H9 (cell line): ENCODE data around the gene RAB17. TPM values are rescaled to one million over a fixed set of nuclear protein-coding genes. Genes with fewer than 3 reads are reported as not detected.

ENCODE experiments used
- DNase-seq: peaks from one replicate; pipeline ENCODE4 v3.0.0-alpha.2; 2017
- H2AFZ ChIP-seq: one replicate; pipeline ENCODE4 v1.6.1; 2013; ENCODE audit warnings: mild to moderate bottlenecking, low read length, control low read depth, moderate library complexity
- H2AK5ac ChIP-seq: 2 replicates; pipeline ENCODE4 v1.6.1; 2013; ENCODE audit warnings: low read length, control low read depth, mixed read lengths; ENCODE audit not compliant: insufficient read length
- H2BK120ac ChIP-seq: one replicate; pipeline ENCODE4 v1.6.1; 2013; ENCODE audit warnings: low read depth, mild to moderate bottlenecking, low read length, control low read depth, inconsistent platforms; ENCODE audit not compliant: poor library complexity, severe bottlenecking
- H2BK12ac ChIP-seq: 2 replicates; pipeline ENCODE4 v1.6.1; 2013; ENCODE audit warnings: low read length, control low read depth, mixed read lengths, low read depth; ENCODE audit not compliant: insufficient read length
- H2BK15ac ChIP-seq: 2 replicates; pipeline ENCODE4 v1.6.1; 2013; ENCODE audit warnings: low read depth, low read length, control low read depth
- H2BK20ac ChIP-seq: one replicate; pipeline ENCODE4 v1.6.1; 2013; ENCODE audit warnings: low read depth, mild to moderate bottlenecking, low read length, control low read depth, inconsistent platforms; ENCODE audit not compliant: poor library complexity, severe bottlenecking
- H2BK5ac ChIP-seq: 2 replicates; pipeline ENCODE4 v1.6.1; 2013; ENCODE audit warnings: low read length, control low read depth, mixed read lengths; ENCODE audit not compliant: insufficient read length
- H3K14ac ChIP-seq: 2 replicates; pipeline ENCODE4 v1.6.1; 2013; ENCODE audit warnings: low read length, control low read depth; ENCODE audit not compliant: insufficient read depth
- H3K18ac ChIP-seq: 2 replicates; pipeline ENCODE4 v1.6.1; 2013; ENCODE audit warnings: low read depth, mild to moderate bottlenecking, mixed read lengths, low read length, control low read depth; ENCODE audit not compliant: insufficient read length
- H3K23ac ChIP-seq: 2 replicates; pipeline ENCODE4 v1.6.1; 2013; ENCODE audit warnings: low read length, control low read depth, mixed read lengths, low read depth; ENCODE audit not compliant: insufficient read length
- H3K23me2 ChIP-seq: 2 replicates; pipeline ENCODE4 v1.6.1; 2013; ENCODE audit warnings: low read depth, mild to moderate bottlenecking, mixed read lengths, low read length, control low read depth; ENCODE audit not compliant: insufficient read length, poor library complexity, severe bottlenecking
- H3K27ac ChIP-seq: 2 replicates; pipeline ENCODE4 v1.5.1; 2013; ENCODE audit warnings: low read length, control low read depth, mixed read lengths, low read depth; ENCODE audit not compliant: insufficient read length
- H3K27me3 ChIP-seq: 2 replicates; pipeline ENCODE4 v1.6.1; 2013; ENCODE audit warnings: low read length, control low read depth, inconsistent platforms; ENCODE audit not compliant: insufficient read depth
- H3K4ac ChIP-seq: 2 replicates; pipeline ENCODE4 v1.6.1; 2013; ENCODE audit warnings: low read depth, mild to moderate bottlenecking, control low read depth, inconsistent platforms, low read length, moderate library complexity
- H3K4me1 ChIP-seq: 2 replicates; pipeline ENCODE4 v1.6.1; 2013; ENCODE audit warnings: low read length, control low read depth, inconsistent platforms; ENCODE audit not compliant: insufficient read depth
- H3K4me2 ChIP-seq: 2 replicates; pipeline ENCODE4 v1.6.1; 2013; ENCODE audit warnings: low read length, control low read depth, mixed read lengths; ENCODE audit not compliant: insufficient read length, insufficient read depth
- H3K56ac ChIP-seq: 2 replicates; pipeline ENCODE4 v1.6.1; 2013; ENCODE audit warnings: low read depth, mild to moderate bottlenecking, mixed read lengths, low read length, control low read depth; ENCODE audit not compliant: insufficient read length
- H3K79me1 ChIP-seq: 2 replicates; pipeline ENCODE4 v1.6.1; 2013; ENCODE audit warnings: low read depth, mild to moderate bottlenecking, moderate library complexity, low read length, control low read depth, inconsistent platforms; ENCODE audit not compliant: insufficient read depth, poor library complexity, severe bottlenecking
- H3K79me2 ChIP-seq: 2 replicates; pipeline ENCODE4 v1.6.1; 2013; ENCODE audit warnings: low read length, control low read depth, inconsistent platforms; ENCODE audit not compliant: insufficient read depth
- H3K9ac ChIP-seq: 2 replicates; pipeline ENCODE4 v1.6.1; 2013; ENCODE audit warnings: low read length, control low read depth, mixed read lengths; ENCODE audit not compliant: insufficient read length; ENCODE audit errors: extremely low read depth
- H3K9me3 ChIP-seq: one replicate; pipeline ENCODE4 v1.6.1; 2013; ENCODE audit warnings: low read depth, low read length, inconsistent platforms; ENCODE audit not compliant: control insufficient read depth
- H3T11ph ChIP-seq: one replicate; pipeline ENCODE4 v1.6.1; 2013; ENCODE audit warnings: mild to moderate bottlenecking, low read length, control low read depth, inconsistent platforms
- H4K20me1 ChIP-seq: one replicate; pipeline ENCODE4 v1.6.1; 2013; ENCODE audit not compliant: control insufficient read depth, insufficient read length, insufficient read depth
- H4K5ac ChIP-seq: 2 replicates; pipeline ENCODE4 v1.6.1; 2013; ENCODE audit warnings: low read depth, mild to moderate bottlenecking, mixed read lengths, low read length, control low read depth; ENCODE audit not compliant: insufficient read length
- H4K8ac ChIP-seq: replicated peaks from 2 replicates; pipeline ENCODE4 v1.6.1; 2013; ENCODE audit warnings: low read length, control low read depth, mixed read lengths, low read depth; ENCODE audit not compliant: insufficient read length
- H4K91ac ChIP-seq: 2 replicates; pipeline ENCODE4 v1.6.1; 2013; ENCODE audit warnings: low read depth, mild to moderate bottlenecking, moderate library complexity, mixed read lengths, low read length, control low read depth; ENCODE audit not compliant: insufficient read length
- H3K27ac Mint-ChIP-seq, 3 experiments: 2 replicates in 2 of 3; 3 replicates in 1 of 3; pipeline ENCODE4 v1.8.0; 2020 to 2021; ENCODE audit warnings: mixed read lengths in 3 of 3, mild to moderate bottlenecking in 1 of 3, moderate library complexity in 1 of 3
- H3K27me3 Mint-ChIP-seq: 2 replicates; pipeline ENCODE4 v1.8.0; 2021; ENCODE audit warnings: low read depth, mild to moderate bottlenecking, moderate library complexity, mixed read lengths
- H3K36me3 Mint-ChIP-seq, 3 experiments: 2 replicates in 2 of 3; 3 replicates in 1 of 3; pipeline ENCODE4 v1.8.0; 2020 to 2021; ENCODE audit warnings: low read depth in 3 of 3, mixed read lengths in 3 of 3; ENCODE audit not compliant: insufficient read depth in 1 of 3
- H3K4me1 Mint-ChIP-seq, 2 experiments: 2 replicates each; pipeline ENCODE4 v1.8.0; 2020; ENCODE audit warnings: mixed read lengths in 2 of 2
- H3K4me3 Mint-ChIP-seq, 2 experiments: 2 replicates in 1 of 2; 3 replicates in 1 of 2; pipeline ENCODE4 v1.8.0; 2020 to 2021; ENCODE audit warnings: mild to moderate bottlenecking in 2 of 2, mixed read lengths in 2 of 2, moderate library complexity in 1 of 2
- H3K9me3 Mint-ChIP-seq, 2 experiments: 2 replicates in 1 of 2; 3 replicates in 1 of 2; pipeline ENCODE4 v1.8.0; 2020; ENCODE audit warnings: mild to moderate bottlenecking in 2 of 2, mixed read lengths in 2 of 2, moderate library complexity in 1 of 2
- WGBS: extraction: QIAGEN DNeasy Blood & Tissue Kit; methylation state at CpG from one replicate; pipeline ENCODE4 v1.1.7; 2013; ENCODE audit warnings: missing lambda C conversion rate, low lambda C conversion rate, mixed read lengths; ENCODE audit not compliant: insufficient read length; ENCODE audit errors: extremely low coverage; 5-methylcytosine and 5-hydroxymethylcytosine counted together
- total RNA-seq: library from RNA; stranded (reverse); gene quantifications from 2 replicates; pipeline ENCODE4 v1.2.1, GENCODE V29; 2021
- TF ChIP-seq, protein P1 (sequence below): fragments of 200-600 bp; sonication (generic); conservative IDR thresholded peaks from 3 replicates; pipeline ENCODE4 v1.8.0; 2021; ENCODE audit warnings: antibody characterized with exemption, mild to moderate bottlenecking

RAB17 gene
- total RNA-seq, 1 experiment from 2014 or later, result 31.9 TPM

DNA sequence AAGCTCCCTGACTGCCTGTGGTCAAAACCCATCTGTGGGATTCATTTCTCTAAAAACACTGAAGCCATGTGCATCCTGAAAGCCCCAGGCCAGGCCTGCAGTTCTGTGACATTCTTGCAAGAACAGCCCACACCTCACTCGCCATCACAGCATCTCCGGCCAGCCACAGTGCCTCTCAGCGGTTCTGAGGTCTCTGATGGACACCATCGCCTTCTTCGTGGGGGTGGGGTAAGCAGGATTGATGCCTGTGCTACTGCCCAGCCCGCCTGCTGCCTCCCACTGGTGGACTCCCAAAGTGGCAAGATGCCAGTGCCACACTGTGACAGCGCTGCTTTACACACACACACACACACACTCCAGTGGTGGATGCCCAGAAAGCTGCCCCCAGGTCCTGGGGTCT, 29.3 kb downstream of the RAB17 start:
- Histone ChIP-seq H2BK5ac (no peak overlapping the region), H3T11ph (no peak overlapping the region), H3K9ac (no peak overlapping the region), H2BK120ac (no peak overlapping the region), H3K27me3 (no peaks in the 10 kb centered on the region), H4K20me1 (no peaks in the 10 kb centered on the region), H3K79me1 (no peaks in the 10 kb centered on the region), H2BK12ac (no peak overlapping the region), H3K23me2 (no peaks in the 10 kb centered on the region), H3K79me2 (no peaks in the 10 kb centered on the region), H3K4me2 (no peak overlapping the region), H3K4me1 (no peaks in the 10 kb centered on the region), H4K5ac (no peak overlapping the region), H2AFZ (no peak overlapping the region), H4K91ac (no peak overlapping the region), H2BK20ac (no peak overlapping the region), H3K4ac (no peak overlapping the region), H3K14ac (no peak overlapping the region; the same call in 1 of the 2 replicates), H3K9me3 (no peaks in the 10 kb centered on the region), H3K56ac (no peak overlapping the region), H3K18ac (no peak overlapping the region), H3K27ac (no peak overlapping the region), H2BK15ac (no peak overlapping the region), H3K23ac (no peak overlapping the region), H4K8ac (no peak overlapping the region), H2AK5ac (no peak overlapping the region)
- H3K9me3 Mint-ChIP-seq, result peaks cover under 1% of the 10 kb centered on the region in 2 experiments; a peak in 2 of 5 replicates
- no peak overlapping the region for H3K4me3 Mint-ChIP-seq
- TF ChIP-seq, protein P1, sequence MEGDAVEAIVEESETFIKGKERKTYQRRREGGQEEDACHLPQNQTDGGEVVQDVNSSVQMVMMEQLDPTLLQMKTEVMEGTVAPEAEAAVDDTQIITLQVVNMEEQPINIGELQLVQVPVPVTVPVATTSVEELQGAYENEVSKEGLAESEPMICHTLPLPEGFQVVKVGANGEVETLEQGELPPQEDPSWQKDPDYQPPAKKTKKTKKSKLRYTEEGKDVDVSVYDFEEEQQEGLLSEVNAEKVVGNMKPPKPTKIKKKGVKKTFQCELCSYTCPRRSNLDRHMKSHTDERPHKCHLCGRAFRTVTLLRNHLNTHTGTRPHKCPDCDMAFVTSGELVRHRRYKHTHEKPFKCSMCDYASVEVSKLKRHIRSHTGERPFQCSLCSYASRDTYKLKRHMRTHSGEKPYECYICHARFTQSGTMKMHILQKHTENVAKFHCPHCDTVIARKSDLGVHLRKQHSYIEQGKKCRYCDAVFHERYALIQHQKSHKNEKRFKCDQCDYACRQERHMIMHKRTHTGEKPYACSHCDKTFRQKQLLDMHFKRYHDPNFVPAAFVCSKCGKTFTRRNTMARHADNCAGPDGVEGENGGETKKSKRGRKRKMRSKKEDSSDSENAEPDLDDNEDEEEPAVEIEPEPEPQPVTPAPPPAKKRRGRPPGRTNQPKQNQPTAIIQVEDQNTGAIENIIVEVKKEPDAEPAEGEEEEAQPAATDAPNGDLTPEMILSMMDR, result no peak
- H3K27me3 Mint-ChIP-seq, result peaks cover 8% of the 10 kb centered on the region
- WGBS, result no CpG with 5 or more reads among the region's 7 CpGs
- peaks cover 0 to 1% (median under 1%) of the 10 kb centered on the region in 3 experiments; a peak in 1 of 7 replicates for H3K36me3 Mint-ChIP-seq
- peaks cover 0 to 3% of the 10 kb centered on the region in 2 experiments; a peak in 1 of 4 replicates for H3K4me1 Mint-ChIP-seq
- H3K27ac Mint-ChIP-seq, result no peak overlapping the region
- DNase-seq, result no peak
